Midbrain (tissue), 1 donor: ENCODE data around the gene DCAF7.
A peak's percentile ranks its signal among the peaks of the same experiment; 100 is the strongest.

ENCODE experiments used
- DNase-seq: peaks from one replicate; lab custom pipeline; 2025; lab: John Stamatoyannopoulos, UW

The DCAF7 gene

GRCh38 chr17:63549946-63550816 is at the start of gene DCAF7:
Gene DCAF7 (plus strand): TSS chr17:63550477. CDS start chr17:63550678, 201 bp downstream.
- DNase-seq: peak; percentile 100

DNA sequence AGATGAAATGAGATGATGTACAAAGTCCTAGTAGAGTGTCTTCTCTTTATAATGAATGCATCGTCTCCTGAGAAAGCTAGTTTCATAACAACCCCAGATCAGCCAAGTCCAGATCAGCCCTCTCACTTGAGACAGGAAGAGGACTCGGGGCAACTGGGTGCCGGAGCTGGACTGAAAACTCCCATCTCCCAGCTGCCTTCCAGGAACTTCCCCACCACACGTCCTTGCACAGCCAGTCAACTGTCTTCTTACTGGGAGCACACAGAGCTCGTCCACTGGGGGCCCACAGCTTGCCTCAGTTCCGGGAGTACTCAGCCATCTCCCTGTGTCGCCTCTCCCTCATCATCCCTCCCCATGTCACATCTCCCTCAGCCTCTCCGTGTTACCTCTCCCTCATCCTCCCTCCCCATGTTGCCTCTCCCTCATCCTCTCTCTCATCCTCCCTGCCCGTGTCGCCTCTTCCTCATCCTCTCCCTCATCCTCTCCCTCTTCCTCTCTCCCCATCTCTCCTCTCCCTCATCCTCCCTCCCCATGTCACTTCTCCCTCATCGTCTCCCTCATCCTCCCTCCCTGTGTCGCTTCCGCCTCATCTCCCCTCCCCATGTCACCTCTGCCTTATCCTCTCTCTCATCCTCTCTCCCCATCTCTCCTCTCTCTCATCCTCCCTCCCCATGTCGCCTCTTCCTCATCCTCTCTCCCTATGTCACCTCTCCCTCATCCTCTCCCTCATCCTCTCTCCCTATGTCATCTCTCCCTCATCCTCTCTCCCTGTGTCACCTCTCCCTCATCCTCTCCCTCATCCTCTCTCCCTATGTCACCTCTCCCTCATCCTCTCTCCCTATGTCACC is 49.5 kb upstream of the DCAF7 start:
- no peak for DNase-seq

- DNase-seq: no peak
Measured at GRCh38 chr17:63503341-63503705, 47.0 kb upstream of the DCAF7 start.

DNA sequence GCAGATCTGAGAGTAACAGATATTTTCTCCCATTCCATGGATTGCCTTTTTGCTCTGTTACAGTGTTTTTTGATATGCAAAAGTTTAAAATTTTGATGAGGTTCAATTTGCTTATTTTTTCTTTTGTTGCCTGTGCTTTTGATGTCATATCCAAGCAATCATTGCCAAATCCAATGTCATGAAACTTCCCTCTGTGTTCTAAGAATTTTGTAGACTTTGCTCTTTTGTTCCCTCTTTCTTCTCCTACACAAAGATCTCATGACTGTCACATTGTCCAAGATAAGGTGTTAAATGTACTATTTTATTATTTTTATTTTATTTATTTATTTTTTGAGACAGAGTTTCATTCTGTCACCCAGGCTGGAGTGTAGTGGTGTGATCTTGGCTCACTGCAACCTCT is 46.0 kb upstream of the DCAF7 start:
- DNase-seq: no peak

GRCh38 chr17:63505341-63505740 is 44.9 kb upstream of the DCAF7 start:
- no peak for DNase-seq

DNA sequence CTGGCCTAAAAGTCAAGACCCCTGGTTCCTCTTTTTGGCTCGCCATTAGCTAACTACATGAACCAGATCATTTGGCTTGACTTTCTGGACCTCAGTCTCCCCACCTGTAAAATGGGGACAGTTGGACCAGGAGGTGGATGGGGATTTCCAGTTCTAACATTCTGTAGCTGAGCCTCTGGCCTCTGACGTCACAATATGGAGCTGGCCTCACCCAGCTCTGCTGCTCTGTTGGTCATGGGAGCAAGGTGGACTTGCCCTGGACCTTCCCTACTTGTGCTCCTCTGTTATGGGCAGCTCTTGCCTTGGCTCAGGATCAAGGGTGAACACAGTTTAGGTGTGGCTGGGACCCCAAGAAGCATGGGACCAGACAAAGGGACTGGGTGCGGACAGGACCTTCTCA is 43.6 kb upstream of the DCAF7 start:
- DNase-seq: no peak

DNA sequence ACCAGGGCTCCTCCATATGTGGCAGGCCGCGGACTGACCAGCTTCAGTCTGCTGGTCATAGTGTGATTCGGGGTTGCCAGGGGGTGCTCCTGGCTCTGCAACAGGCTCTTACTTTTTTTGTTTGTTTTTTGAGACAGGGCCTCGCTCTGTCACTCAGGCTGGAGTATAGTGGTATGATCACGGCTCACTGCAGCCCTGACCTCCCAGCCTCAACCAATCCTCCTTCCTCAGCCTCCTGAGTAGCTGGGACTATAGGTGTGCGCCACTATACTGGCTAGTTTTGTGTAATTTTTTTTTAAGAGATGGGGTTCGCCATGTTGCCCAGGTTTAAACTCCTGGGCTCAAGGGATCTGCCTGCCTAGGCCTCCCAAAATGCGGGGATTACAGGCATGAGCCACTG is 38.9 kb upstream of the DCAF7 start:
- no peak for DNase-seq

GRCh38 chr17:63512388-63512787 is 37.9 kb upstream of the DCAF7 start:
- no peak for DNase-seq

DNA sequence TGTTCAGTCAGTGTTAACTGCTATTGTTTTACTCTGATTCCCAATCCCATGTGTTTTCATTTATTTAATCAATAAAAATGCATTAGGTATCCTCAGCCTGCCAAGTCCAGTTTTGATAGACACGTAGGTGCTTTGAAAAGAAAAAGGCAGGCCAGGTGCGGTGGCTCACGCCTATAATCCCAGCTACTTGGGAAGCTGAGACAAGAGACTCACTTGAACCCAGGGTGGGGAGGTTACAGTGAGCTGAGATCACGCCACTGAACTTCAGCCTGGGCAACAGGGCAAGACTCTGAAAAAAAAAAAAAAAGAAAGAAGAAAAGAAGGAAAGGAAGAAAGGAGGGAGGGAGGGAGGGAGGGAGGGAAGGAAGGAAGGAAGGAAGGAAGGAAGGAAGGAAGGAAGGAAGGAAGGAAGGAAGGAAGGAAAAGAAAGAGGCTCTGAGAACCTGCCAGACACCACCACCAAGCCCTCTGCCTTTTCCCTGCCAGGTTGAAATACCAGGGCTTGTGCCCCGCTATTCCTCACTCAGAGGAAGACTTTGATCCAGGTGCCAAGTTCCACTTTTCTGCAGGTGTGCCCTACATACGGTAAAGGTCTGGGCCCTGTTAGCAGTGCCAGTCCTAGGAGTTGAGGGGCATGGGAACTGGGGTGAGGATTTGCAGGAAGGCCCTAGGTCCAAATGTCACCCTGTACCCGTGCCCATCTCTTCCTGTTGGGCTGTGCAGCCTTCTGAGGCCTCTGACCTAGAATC is 37.2 kb upstream of the DCAF7 start:
- no peak for DNase-seq

GRCh38 chr17:63514477-63514876 is 35.8 kb upstream of the DCAF7 start:
- no peak for DNase-seq

- DNase-seq: no peak
Measured at GRCh38 chr17:63514974-63515373, 35.3 kb upstream of the DCAF7 start.

GRCh38 chr17:63515426-63515825 is 34.9 kb upstream of the DCAF7 start:
- no peak for DNase-seq

DNA sequence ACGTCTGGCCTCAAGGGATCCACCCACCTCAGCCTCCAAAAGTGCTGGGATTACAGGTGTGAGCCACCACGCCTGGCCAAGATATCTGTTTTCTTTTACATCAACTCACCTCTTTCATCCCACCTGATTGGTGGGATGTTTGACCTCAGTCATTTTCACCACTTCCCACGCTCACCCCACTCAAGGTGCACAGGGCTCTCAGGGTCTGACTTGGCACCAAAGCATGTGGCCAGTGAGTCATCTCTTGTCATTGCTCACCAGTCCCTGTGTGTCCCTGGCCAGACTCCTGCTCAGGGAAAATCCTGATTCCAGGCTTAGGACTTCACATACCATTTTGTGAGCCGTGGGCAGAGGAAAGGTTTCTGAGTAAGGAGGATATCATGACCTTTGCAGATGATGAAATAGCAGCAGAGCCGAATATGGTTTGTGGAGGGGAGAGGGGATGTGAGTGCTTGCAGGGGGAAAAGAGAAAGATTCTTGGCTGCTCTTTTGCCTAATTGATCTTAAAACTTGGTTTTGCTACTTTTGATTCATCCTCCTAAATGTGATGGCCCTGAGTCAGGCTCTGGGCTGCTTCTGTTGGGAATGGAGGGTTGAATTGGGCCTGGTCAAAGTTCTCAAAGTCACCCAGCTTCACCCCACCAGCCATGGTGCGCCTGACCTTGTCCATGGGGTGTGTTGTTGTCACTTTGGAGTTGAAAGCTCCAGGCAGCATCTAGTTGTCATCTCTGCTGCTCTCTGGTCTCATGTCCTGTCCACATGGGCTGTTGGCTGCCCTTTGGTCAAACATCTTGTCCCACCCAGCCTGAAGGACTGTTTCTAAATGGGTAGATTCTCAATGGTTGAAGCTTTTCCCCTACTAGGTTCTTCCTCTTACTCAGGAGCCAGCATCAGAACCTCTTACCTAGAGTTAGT is 33.1 kb upstream of the DCAF7 start:
- no peak for DNase-seq

- no peak for DNase-seq
Measured at GRCh38 chr17:63517825-63518534, 32.3 kb upstream of the DCAF7 start.

- no peak for DNase-seq
Measured at GRCh38 chr17:63519116-63519881, 31.0 kb upstream of the DCAF7 start.

GRCh38 chr17:63519972-63520882 is 30.1 kb upstream of the DCAF7 start:
- DNase-seq: no peak

- DNase-seq: no peak
Measured at GRCh38 chr17:63523253-63523855, 26.9 kb upstream of the DCAF7 start, which contains the start of gene KCNH6. Gene KCNH6 (plus strand): TSS chr17:63523358. CDS start chr17:63523414, 56 bp downstream.

- no peak for DNase-seq
Measured at GRCh38 chr17:63524051-63524450, 26.2 kb upstream of the DCAF7 start.
